GM18505 (cell line): ENCODE data around the gene CCDC40.

Experiments used
- ATAC-seq: cut with Tn5 transposase; IDR thresholded peaks from one replicate; pipeline ENCODE4 v1.9.1; 2021; ENCODE audit not compliant: unreplicated experiment
- POLR2A ChIP-seq: IDR thresholded peaks from 4 replicates; pipeline ENCODE4 v1.6.1; 2011; ENCODE audit warnings: borderline replicate concordance; ENCODE audit not compliant: insufficient read depth, insufficient read length; ENCODE audit errors: extremely low read depth

The CCDC40 gene

DNA sequence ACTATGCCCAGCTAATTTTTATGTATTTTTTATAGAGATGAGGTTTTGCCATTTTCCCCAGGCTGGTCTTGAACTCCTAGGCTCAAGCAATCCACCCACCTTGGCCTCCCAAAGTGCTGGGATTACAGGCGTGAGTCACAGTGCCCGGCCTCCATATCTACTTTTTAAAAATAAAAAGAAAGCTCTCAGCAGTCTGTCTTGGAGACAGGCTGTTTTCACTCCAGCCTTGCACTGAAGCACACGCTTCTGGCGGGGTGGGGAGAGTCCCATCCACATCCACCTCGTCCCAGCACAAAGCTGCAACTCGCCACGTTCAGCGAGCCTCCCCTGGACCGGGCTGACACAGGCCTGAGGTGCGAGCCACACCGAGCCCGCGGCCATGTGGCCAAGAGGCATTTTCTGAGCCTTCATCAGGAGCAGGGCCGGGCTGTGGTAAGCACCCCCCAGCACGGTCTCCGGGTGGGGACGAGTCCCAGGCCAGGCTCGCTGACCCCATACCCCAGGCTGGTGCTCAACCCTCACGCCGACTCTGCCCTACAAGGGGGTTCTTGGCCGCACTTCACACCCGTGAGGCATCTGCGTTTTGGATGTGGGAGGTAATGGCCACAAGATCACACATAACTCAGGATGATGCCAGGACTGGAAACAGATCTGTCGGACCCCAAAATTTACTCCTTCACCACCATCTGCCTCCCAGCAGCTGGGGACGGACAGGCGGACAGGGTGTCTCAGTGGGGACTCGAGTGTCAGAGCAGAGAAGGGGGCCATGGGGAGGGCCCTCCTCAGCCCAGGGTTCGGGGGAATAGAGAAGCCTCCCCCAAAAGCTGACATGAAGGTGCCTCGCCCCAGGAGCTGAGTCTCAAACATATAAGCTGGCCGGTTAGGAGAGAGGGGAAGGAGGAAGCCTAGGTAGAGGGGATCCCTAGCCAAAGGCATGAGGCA, 29.4 kb upstream of the CCDC40 start:
- no peak for TF ChIP-seq POLR2A
- no peak for ATAC-seq

DNA sequence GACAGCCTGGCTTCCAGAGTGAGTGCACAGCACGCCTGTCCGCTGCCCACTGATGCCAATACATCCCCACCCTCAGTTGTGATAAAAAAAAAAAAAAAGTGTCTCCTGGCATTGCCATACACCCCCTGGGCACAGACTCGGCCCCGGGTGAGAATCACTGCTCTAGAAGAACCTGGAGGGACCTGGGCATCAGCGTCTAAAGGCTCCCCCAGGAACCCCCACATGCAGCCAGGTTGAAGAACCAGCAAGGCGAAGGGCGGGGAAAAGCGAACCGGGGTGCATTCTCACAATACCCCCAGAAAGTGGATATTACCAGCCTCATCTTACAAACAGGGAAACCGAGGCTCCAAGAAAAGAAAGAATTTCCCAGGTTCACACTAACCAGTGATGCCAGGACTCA, 28.5 kb upstream of the CCDC40 start:
- no peak for ATAC-seq
- no peak for TF ChIP-seq POLR2A

DNA sequence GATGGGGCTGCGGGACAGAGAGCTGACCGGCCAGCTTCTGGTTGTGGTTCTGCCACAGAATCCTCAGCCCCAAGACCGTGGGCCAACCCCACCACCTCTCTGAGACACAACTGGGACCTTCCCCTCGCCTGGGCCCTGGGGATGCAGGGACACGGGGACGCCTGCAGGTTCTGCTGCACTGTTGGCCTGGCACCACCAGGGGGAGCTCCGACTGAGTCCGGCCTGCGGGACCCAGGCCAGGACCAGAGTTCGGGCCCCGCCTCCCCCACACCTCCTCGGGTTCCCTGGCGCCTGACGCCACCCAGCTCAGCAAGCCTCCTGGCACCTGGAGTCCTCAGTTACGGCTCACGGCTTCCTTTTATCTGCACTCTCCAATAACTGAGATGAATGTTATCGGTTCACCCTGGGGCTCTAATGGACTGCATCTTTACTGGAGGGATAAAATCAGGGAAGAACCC, 28.0 kb upstream of the CCDC40 start:
- no peak for TF ChIP-seq POLR2A
- ATAC-seq, result no peak

DNA sequence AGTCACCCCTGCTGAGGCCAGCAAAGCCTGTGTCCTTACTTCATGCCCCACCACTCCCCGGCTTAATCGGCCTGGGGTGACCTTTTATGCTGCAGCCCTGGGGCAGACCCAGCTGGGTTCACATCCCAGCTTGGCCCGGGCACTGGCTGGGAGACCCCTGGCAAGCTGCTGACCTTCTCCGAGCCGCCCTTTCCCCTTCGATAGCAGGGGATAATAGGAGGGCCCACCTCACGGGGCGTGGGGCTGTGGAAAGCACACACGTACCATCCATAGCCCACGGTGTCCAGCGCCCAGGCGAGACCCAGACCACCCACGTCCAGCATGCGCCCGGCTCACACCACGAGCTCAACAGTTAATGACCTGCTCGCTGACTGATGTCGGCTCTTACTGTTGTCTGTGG, 27.6 kb upstream of the CCDC40 start:
- no peak for TF ChIP-seq POLR2A
- ATAC-seq, result no peak

DNA sequence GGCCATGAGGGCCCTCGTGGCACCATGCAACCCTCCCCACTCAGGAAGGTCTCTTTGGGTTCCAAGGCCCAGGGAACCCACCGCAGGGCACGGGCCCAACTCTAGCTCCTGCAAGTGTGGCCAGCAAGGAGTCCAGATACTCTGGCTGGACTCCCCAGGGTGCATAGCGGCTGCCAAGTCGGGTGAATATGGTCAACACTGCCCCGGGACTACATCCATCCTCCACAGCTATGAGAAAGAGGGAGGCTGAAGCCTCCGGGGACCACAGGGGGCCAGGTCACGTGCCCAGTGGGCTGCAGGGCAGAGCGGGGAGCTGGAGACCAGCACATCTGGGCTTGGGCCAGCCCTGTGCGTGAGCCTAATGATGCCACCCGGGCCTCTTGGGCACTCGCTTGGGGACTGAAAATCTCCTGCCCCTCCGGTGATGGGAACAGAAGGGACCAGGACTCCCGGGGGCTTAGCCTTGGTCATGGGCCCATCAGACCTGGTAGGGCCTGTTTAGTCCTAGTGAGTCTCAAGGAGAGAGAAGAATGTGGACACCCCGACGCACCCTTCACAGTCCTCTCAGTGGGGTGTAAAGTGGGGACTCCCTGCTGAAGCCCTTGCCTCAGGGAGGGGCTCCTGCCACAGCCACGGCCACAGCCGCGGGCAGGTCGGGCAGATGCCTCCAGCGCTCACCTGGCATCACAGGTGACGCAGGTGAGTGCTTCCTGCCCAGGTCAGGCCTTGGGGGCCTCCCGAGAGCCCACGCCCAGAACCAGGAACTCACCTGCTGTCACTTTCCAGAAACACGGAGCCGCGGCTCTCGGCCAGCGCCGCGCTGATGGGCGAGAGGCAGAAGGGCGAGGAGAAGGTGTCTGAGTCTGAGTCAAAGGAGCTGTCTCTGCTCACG, 26.8 kb upstream of the CCDC40 start:
- ATAC-seq, result no peak
- TF ChIP-seq POLR2A, result no peak

DNA sequence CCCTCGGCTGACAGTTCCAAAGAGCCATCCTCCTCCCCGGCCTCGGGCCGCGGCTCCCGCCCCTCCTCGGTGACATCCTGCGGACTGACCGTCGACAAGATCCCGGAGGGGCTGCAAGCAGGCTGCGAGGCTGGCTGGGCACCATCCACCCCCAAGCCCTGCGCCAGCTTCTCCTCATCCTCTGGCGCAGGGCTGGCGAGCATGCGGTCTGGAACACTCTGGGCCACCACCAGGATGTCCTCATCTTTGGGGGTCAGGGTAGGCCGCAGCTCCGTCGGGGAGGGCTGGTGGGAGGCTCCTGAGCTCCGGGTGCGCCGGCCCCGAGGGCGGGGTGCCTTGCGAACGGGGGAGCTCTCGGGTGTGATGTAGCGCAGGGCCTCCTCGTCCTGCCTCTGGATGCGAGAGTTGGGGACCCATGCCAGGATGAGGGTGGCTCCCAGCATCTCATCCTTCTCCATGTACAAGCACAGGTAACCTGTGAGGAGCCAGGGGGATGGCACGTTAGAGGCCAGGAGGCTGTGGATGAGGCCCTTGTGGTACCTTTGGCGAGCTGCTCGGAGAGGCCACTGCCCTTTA, 26.1 kb upstream of the CCDC40 start:
- no peak for TF ChIP-seq POLR2A
- no peak for ATAC-seq

DNA sequence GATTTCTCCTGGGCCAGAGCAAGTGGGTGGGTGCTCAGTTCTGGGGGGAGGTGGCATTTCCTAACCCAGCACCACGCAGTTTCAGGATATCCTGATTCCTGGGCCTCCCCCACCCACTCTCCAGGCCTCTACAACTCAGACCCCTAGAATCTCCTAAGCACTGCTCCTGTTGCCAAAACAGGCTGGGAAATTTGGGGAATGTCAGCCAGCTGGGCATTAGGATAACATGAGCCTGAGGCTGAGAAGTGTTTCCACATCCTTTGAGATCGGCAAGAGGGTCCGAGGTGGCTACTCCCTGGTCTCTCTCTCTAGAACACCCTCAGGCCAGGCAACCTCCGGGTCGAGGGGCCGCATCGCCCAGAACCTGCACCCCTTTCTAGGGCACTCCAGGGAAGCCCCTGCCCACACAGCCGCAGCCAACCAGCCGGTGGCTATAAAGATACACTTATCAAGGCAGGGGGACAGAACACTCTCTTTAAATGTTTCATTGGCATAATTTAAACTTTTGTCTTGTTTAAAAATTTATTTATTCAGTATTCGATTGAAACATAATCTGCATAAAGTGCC, 24.4 kb upstream of the CCDC40 start:
- no peak for ATAC-seq
- no peak for TF ChIP-seq POLR2A

DNA sequence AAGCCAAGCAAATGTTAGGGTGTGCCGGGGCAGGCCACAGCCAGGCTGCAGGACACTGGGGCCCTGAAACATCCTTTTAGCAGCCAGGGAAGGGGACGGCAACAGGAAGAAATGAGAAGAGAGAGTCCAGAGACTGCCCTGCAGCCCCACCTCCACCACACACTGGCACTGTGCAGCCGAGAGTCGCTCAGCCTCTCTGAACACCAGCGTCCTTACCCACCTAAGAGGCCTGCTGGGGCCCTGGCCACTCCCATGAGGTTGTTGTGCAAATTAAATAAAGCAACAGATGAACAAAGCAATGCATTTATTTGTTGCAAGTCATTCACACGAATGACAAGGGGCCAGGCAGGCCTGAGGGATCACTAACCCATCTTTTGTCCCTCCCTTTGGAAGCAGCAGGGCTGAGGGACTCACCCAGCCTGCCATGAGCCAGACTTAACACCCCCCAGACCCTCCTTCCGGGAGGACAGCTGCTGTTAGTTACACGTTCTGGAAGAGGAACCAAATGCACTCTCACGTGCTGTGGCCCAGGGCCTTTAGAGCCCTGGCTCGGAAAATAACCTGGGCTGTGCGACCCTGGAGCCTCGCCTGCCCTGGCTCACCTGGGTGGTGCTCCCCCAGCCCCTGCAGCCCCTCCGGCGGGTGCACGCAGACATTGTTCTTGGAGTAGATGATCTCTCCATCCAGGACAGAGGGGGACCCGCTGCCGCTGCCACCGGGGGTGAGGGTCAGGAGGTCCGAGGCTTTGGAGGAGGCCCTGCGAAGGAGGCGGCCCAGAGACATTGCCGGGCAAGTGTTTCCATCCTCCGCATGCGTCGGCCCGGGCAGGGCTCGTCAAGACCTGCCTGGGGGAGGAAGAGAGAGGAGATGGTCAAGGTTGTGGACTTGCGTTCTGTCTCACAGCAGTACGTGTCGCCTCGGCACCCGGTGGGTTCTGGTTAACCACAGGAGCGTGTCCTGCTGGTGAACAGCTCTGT, 23.4 kb upstream of the CCDC40 start:
- TF ChIP-seq POLR2A, result no peak
- no peak for ATAC-seq

DNA sequence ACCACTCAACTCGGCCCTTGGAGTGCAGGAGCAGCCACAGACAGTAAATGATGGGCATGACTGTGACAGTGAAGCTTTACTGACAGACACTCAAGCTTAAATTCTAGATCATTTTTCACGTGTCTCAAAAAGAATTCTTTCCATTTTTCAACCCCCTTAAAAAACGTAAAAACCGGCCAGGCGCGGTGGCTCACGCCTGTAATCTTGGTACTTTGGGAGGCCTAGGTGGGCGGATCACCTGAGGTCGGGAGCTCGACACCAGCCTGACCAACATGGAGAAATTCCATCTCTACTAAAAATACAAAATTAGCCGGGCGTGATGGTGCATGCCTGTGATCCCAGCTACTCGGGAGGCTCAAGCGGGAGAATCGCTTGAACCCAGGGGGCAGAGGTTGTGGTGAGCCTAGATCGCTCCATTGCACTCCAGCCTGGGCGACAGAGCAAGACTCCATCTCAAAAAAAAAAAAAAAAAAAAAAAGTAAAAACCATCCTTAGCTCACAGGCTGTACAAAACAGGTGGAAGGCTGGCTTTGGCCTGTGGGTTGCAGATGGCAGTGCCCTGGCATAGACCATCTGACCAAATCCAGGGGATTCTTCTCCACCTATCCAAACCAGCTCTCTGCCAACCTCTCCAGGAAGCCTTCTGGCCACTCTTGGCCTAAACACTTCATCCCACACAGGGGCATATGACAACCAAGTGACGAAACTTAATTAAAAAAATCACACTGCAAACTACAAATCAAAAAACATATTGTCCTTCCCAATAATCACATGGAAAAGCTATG, 19.0 kb upstream of the CCDC40 start:
- no peak for TF ChIP-seq POLR2A
- ATAC-seq, result no peak

DNA sequence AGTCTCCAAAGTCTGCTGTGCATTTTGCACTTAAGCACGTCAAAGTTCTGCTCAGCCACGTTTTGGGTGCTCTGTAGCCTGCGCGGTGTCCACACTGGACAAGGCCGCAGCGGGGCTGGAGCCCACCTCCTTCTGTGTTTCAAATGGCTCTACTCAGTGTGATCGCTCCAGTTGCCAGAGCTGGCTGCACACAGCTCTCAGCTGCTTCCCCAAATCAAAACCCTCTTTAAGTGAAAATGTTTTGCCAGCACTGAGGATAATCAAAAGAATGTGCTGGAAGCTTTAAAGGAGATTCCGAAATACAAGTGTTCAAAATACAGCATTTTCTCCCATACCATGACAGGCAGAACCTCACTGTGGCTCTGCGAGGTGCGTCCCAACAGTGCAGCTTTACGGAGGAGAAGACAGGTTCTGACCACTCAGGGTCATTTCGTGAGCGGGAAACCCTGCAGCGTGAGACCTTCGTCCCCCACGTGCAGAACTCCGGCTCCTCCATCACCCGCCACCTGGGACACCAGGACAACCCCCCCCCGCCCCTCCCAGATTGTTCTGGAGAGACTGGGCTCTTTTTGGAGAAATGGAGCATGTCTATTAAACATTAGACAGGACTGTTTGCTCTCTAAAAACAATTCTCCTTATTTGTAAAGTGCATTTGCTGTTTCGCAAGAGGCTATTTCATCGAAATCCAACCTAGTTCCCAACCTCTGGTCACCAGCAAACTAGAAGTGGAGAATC, 17.4 kb upstream of the CCDC40 start:
- TF ChIP-seq POLR2A, result no peak
- ATAC-seq, result no peak

DNA sequence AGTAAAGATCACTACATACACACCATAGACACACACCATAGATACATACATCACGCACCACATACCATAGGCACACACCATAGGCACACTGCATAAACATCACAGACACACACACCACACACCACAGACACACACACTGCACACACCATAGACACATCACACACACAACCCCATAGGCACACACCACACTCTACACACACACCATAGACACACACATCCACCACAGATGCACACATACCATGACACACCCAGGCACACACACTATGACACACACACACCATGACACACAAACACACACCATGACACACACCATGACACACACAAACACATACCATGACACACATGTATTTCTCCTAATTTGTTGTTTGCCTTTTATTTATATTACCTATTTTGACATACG, 14.8 kb upstream of the CCDC40 start:
- no peak for ATAC-seq
- no peak for TF ChIP-seq POLR2A

DNA sequence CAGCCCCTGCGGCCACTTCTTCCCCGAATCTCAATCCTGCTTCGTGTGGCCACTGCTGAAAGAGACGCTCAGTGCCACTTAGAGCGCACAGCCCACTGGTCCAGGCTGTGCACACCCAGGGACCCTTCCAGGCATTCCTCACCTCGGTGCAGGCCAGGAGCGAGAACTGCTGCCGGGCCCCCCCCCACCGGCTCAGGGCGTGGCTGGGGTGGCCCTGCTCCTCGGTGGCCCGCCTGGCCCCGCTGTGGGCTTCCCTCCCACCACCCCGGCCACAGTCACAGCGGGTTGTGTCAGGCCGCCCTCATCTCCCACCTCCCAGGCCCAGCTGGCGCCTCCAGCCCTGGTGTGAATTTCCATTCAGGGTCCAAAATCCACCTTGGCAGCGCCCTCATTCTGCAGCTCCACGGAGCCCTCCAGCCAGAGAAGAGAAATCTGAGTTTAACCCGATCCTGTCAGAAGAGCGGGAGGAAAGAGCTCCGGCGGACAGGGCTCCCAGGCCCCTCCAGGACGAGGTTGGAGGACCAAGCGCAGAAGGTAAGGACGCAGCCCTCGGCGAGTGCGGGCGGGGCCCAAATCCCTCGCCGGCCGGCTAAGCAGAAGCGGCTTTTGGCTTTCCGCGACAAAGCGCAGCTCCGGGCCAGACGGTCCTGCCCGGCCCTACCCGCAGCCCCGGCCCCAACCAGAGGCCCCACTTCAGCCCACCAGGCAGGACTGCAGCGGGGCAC, 12.8 kb upstream of the CCDC40 start:
- no peak for ATAC-seq
- TF ChIP-seq POLR2A, result no peak
